Activated naive CD8-positive, alpha-beta T cell treated with anti-CD3 and anti-CD28 coated beads, Interleukin-2, amount 10 ng/mL, durations not matched to agents 7 days and 5 days (primary cell): Measurements from ENCODE around the gene CETP. TPM values are rescaled to one million over a fixed set of nuclear protein-coding genes. Genes with fewer than 3 reads are reported as not detected.
"Not testable (repeated sequence)": the region's sequence is repeated elsewhere in the genome, so short reads cannot be mapped to it uniquely, and the experiment has no call there.

Source experiments
- ATAC-seq: fragments of 150-1000 bp; cut with Tn5 transposase; one replicate; pipeline ENCODE4 v1.10.0; 2021; ENCODE audit warnings: low read depth, moderate library complexity
- POLR2A ChIA-PET: fragments of 350-600 bp; sonication (Branson Sonifier 250); formaldehyde crosslinking; loops from one replicate; lab custom pipeline; 2021; ENCODE audit warnings: antibody characterized with exemption; lab: Charles Lee
- DNase-seq: peaks from one replicate; pipeline ENCODE4 v3.0.0; 2021
- H3K27ac Mint-ChIP-seq: one replicate; pipeline ENCODE4 v1.8.0; 2022; ENCODE audit warnings: mild to moderate bottlenecking, mixed read lengths
- H3K27me3 Mint-ChIP-seq: one replicate; pipeline ENCODE4 v1.8.0; 2022; ENCODE audit warnings: mild to moderate bottlenecking, moderate library complexity, mixed read lengths
- H3K36me3 Mint-ChIP-seq: one replicate; pipeline ENCODE4 v1.8.0; 2021; ENCODE audit warnings: mild to moderate bottlenecking, mixed read lengths
- H3K4me1 Mint-ChIP-seq: one replicate; pipeline ENCODE4 v1.8.0; 2021; ENCODE audit warnings: mixed read lengths
- H3K4me3 Mint-ChIP-seq: one replicate; pipeline ENCODE4 v1.8.0; 2022; ENCODE audit warnings: mild to moderate bottlenecking, moderate library complexity, mixed read lengths
- H3K9me3 Mint-ChIP-seq: one replicate; pipeline ENCODE4 v1.8.0; 2021; ENCODE audit warnings: mixed read lengths
- total RNA-seq, 2 experiments: library from RNA; stranded (reverse); gene quantifications; one replicate each; pipeline ENCODE4 v1.2.3, GENCODE V29; 2021

The CETP gene
- total RNA-seq, 2 experiments from 2014 or later = not detected

- Mint-ChIP-seq H3K27ac (no peak overlapping the region), H3K27me3 (no peaks in the 10 kb centered on the region), H3K4me3 (no peak overlapping the region), H3K9me3 (no peaks in the 10 kb centered on the region), H3K4me1 (peaks cover 14% of the 10 kb centered on the region), H3K36me3 (no peaks in the 10 kb centered on the region)
- DNase-seq = no peak
- POLR2A ChIA-PET = interaction anchor here (0.5 to 2.3 kb wide), 6 partner anchors 11 to 75 kb away, joined by 3 to 8 read pairs (median 4); no protein-coding TSS in a partner anchor
- ATAC-seq = peak; percentile 20
Observed at GRCh38 chr16:56970934-56971767, 9.4 kb downstream of the CETP start.

GRCh38 chr16:56971768-56972043 is 10.0 kb downstream of the CETP start:
- Mint-ChIP-seq H3K27ac (no peak overlapping the region), H3K36me3 (peaks cover 4% of the 10 kb centered on the region), H3K4me1 (peaks cover 14% of the 10 kb centered on the region), H3K4me3 (no peak overlapping the region), H3K9me3 (no peaks in the 10 kb centered on the region), H3K27me3 (no peaks in the 10 kb centered on the region)
- POLR2A ChIA-PET = interaction anchor here (0.7 to 2.3 kb wide), 3 partner anchors 10 to 40 kb away, joined by 3 to 8 read pairs (median 3); no protein-coding TSS in a partner anchor
- no peak for ATAC-seq
- no peak for DNase-seq

GRCh38 chr16:56972403-56973293 is 10.9 kb downstream of the CETP start:
- peaks cover 17% of the 10 kb centered on the region for H3K4me1 Mint-ChIP-seq
- peaks cover 4% of the 10 kb centered on the region for H3K36me3 Mint-ChIP-seq
- POLR2A ChIA-PET = interaction anchor here (0.6 to 1.2 kb wide), 3 partner anchors 13 to 151 kb away, joined by 3 read pairs; no protein-coding TSS in a partner anchor
- no peak overlapping the region for H3K4me3 Mint-ChIP-seq
- H3K27me3 Mint-ChIP-seq = no peaks in the 10 kb centered on the region
- ATAC-seq (no peak), DNase-seq (no peak)
- H3K27ac Mint-ChIP-seq = no peak overlapping the region
- H3K9me3 Mint-ChIP-seq = no peaks in the 10 kb centered on the region

GRCh38 chr16:56973294-56973689 is 11.5 kb downstream of the CETP start:
- no peak overlapping the region for H3K27ac Mint-ChIP-seq
- H3K4me3 Mint-ChIP-seq = no peak overlapping the region
- peaks cover 17% of the 10 kb centered on the region for H3K4me1 Mint-ChIP-seq
- H3K27me3 Mint-ChIP-seq = no peaks in the 10 kb centered on the region
- DNase-seq (no peak), ATAC-seq (no peak)
- no peaks in the 10 kb centered on the region for H3K9me3 Mint-ChIP-seq
- POLR2A ChIA-PET = interaction anchor here (0.7 to 1.8 kb wide), 3 partner anchors 15 to 66 kb away, joined by 3 to 6 read pairs (median 3); partner anchors contain the start of gene NLRC5
- H3K36me3 Mint-ChIP-seq = peaks cover 4% of the 10 kb centered on the region

GRCh38 chr16:56973899-56974298 is 12.1 kb downstream of the CETP start:
- H3K36me3 Mint-ChIP-seq, H3K9me3 Mint-ChIP-seq, H3K4me3 Mint-ChIP-seq, ATAC-seq, DNase-seq, H3K27me3 Mint-ChIP-seq, H3K27ac Mint-ChIP-seq: not testable (repeated sequence)
- POLR2A ChIA-PET = interaction anchor here (0.6 to 1.8 kb wide), 4 partner anchors 8 to 66 kb away, joined by 3 to 6 read pairs (median 3); partner anchors contain the start of gene NLRC5
- H3K4me1 Mint-ChIP-seq = peaks cover 17% of the 10 kb centered on the region

- DNase-seq (no peak), ATAC-seq (no peak)
- POLR2A ChIA-PET = interaction anchor here (0.6 to 1.8 kb wide), 4 partner anchors 9 to 15 kb away, joined by 3 to 6 read pairs (median 4); partner anchors contain the start of gene NLRC5
- Mint-ChIP-seq H3K4me3 (no peak overlapping the region), H3K4me1 (peaks cover 20% of the 10 kb centered on the region), H3K36me3 (peaks cover 4% of the 10 kb centered on the region), H3K27ac (peak overlapping the region; percentile 60), H3K27me3 (no peaks in the 10 kb centered on the region), H3K9me3 (no peaks in the 10 kb centered on the region)
Observed at GRCh38 chr16:56974549-56975300, 13.0 kb downstream of the CETP start.

GRCh38 chr16:56975714-56976113 is 14.0 kb downstream of the CETP start:
- ATAC-seq = no peak
- H3K4me3 Mint-ChIP-seq = no peak overlapping the region

GRCh38 chr16:56977216-56977615 is 15.5 kb downstream of the CETP start:
- Mint-ChIP-seq H3K9me3 (no peaks in the 10 kb centered on the region), H3K27me3 (no peaks in the 10 kb centered on the region), H3K27ac (peak overlapping the region; percentile 24), H3K4me3 (no peak overlapping the region), H3K4me1 (peaks cover 41% of the 10 kb centered on the region), H3K36me3 (peaks cover 16% of the 10 kb centered on the region)
- ATAC-seq = no peak
- POLR2A ChIA-PET = interaction anchor here (1.5 kb wide), 2 partner anchors 11 to 64 kb away, joined by 4 read pairs; partner anchors contain the start of gene NLRC5
- DNase-seq = no peak

More at GRCh38 chr16:56975714-56976113, 14.0 kb downstream of the CETP start:
- Mint-ChIP-seq H3K27me3 (no peaks in the 10 kb centered on the region), H3K9me3 (no peaks in the 10 kb centered on the region), H3K36me3 (peaks cover 7% of the 10 kb centered on the region), H3K27ac (peak overlapping the region; percentile 67), H3K4me1 (peaks cover 27% of the 10 kb centered on the region)
- POLR2A ChIA-PET = interaction anchor here (1.0 to 1.3 kb wide), 2 partner anchors 9 to 11 kb away, joined by 3 to 4 read pairs; no protein-coding TSS in a partner anchor
- no peak for DNase-seq

- peaks cover 19% of the 10 kb centered on the region for H3K36me3 Mint-ChIP-seq
- DNase-seq (no peak), ATAC-seq (no peak)
- H3K4me3 Mint-ChIP-seq = no peak overlapping the region
- POLR2A ChIA-PET = interaction anchor here (0.8 to 1.5 kb wide), 3 partner anchors 11 to 64 kb away, joined by 3 to 4 read pairs (median 4); partner anchors contain the start of gene NLRC5
- H3K27ac Mint-ChIP-seq = no peak overlapping the region
- H3K4me1 Mint-ChIP-seq = peaks cover 46% of the 10 kb centered on the region
- H3K27me3 Mint-ChIP-seq = no peaks in the 10 kb centered on the region
- H3K9me3 Mint-ChIP-seq = no peaks in the 10 kb centered on the region
Observed at GRCh38 chr16:56977823-56978430, 16.2 kb downstream of the CETP start.

GRCh38 chr16:56980201-56980535 is 18.4 kb downstream of the CETP start:
- no peak for DNase-seq
- H3K27me3 Mint-ChIP-seq = no peaks in the 10 kb centered on the region
- peak overlapping the region; percentile 17 for H3K4me3 Mint-ChIP-seq
- ATAC-seq = no peak
- no peaks in the 10 kb centered on the region for H3K9me3 Mint-ChIP-seq
- H3K27ac Mint-ChIP-seq = peak overlapping the region; percentile 48
- H3K36me3 Mint-ChIP-seq = peaks cover 26% of the 10 kb centered on the region
- peaks cover 58% of the 10 kb centered on the region for H3K4me1 Mint-ChIP-seq
- POLR2A ChIA-PET = interaction anchor here (3.0 to 3.3 kb wide), 2 partner anchors 9 kb away, joined by 8 to 16 read pairs; partner anchors contain the start of gene NLRC5

- H3K36me3 Mint-ChIP-seq = peaks cover 30% of the 10 kb centered on the region
- no peaks in the 10 kb centered on the region for H3K9me3 Mint-ChIP-seq
- peak overlapping the region; percentile 87 for H3K27ac Mint-ChIP-seq
- POLR2A ChIA-PET = interaction anchor here (0.8 to 3.3 kb wide), 5 partner anchors 8 to 60 kb away, joined by 3 to 16 read pairs (median 5); partner anchors contain the start of gene NLRC5
- H3K4me3 Mint-ChIP-seq = peak overlapping the region; percentile 60
- ATAC-seq (peak; percentile 28), DNase-seq (no peak)
- H3K4me1 Mint-ChIP-seq = peaks cover 59% of the 10 kb centered on the region
- no peaks in the 10 kb centered on the region for H3K27me3 Mint-ChIP-seq
Observed at GRCh38 chr16:56980792-56981724, 19.3 kb downstream of the CETP start.
